Breast epithelium (tissue), 3 donors: ENCODE results near the gene MYCN.

Experiments
- POLR2A ChIP-seq: fragments of 450-650 bp; IDR thresholded peaks from one replicate; pipeline ENCODE4 v1.6.1; 2016; ENCODE audit warnings: antibody characterized with exemption, mild to moderate bottlenecking, moderate library complexity
- POLR2AphosphoS5 ChIP-seq, 3 donors: sonication (generic); formaldehyde crosslinking; IDR thresholded peaks; one replicate each; pipeline ENCODE4 v1.6.1; 2017; ENCODE audit warnings: antibody characterized with exemption in 3 of 3
- TF ChIP-seq, protein P1 (sequence below), 3 donors: fragments of 450-650 bp; IDR thresholded peaks; one replicate each; pipeline ENCODE4 v1.5.1; 2016 to 2017; ENCODE audit warnings: antibody characterized with exemption in 3 of 3, mild to moderate bottlenecking in 3 of 3, moderate library complexity in 3 of 3

DNA sequence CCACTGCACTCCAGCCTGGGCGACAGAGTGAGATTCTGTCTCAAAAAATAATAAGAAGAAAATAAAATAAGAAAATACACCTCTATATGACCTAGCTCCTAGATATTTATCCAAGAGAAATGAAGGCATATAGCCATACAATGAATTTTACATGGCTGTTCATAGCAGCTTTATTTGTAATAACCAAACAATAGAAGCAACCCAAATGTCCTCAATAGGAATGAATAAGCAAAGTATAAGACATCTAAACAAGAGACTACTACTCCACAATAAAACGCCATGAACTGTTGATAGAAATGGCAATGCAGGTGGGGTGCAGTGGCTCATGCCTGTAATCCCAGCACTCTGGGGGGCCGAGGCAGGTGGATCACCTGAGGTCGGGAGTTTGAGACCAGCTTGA, 31.2 kb upstream of the MYCN start:
- TF ChIP-seq, protein P1, sequence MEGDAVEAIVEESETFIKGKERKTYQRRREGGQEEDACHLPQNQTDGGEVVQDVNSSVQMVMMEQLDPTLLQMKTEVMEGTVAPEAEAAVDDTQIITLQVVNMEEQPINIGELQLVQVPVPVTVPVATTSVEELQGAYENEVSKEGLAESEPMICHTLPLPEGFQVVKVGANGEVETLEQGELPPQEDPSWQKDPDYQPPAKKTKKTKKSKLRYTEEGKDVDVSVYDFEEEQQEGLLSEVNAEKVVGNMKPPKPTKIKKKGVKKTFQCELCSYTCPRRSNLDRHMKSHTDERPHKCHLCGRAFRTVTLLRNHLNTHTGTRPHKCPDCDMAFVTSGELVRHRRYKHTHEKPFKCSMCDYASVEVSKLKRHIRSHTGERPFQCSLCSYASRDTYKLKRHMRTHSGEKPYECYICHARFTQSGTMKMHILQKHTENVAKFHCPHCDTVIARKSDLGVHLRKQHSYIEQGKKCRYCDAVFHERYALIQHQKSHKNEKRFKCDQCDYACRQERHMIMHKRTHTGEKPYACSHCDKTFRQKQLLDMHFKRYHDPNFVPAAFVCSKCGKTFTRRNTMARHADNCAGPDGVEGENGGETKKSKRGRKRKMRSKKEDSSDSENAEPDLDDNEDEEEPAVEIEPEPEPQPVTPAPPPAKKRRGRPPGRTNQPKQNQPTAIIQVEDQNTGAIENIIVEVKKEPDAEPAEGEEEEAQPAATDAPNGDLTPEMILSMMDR (IDR thresholded peaks at IDR 0.05) = no peak
- TF ChIP-seq POLR2AphosphoS5 (IDR thresholded peaks at IDR 0.05) (no peak), POLR2A (no peak)
